ENCODE measurements around the gene MUC5B.
A peak's percentile ranks its signal among the peaks of the same experiment; 100 is the strongest.
"Not testable (repeated sequence)": the region's sequence is repeated elsewhere in the genome, so short reads cannot be mapped to it uniquely, and the experiment has no call there.

Gene MUC5B

DNA sequence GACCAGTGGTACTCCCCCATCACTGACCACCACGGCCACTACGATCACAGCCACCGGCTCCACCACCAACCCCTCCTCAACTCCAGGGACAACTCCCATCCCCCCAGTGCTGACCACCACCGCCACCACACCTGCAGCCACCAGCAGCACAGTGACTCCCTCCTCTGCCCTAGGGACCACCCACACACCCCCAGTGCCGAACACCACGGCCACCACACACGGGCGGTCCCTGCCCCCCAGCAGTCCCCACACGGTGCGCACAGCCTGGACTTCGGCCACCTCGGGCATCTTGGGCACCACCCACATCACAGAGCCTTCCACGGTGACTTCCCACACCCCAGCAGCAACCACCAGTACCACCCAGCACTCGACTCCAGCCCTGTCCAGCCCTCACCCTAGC lies 24.2 kb downstream of the MUC5B start:
- not testable (repeated sequence) for DNase-seq (ENCODE audit: low spot score)

DNA sequence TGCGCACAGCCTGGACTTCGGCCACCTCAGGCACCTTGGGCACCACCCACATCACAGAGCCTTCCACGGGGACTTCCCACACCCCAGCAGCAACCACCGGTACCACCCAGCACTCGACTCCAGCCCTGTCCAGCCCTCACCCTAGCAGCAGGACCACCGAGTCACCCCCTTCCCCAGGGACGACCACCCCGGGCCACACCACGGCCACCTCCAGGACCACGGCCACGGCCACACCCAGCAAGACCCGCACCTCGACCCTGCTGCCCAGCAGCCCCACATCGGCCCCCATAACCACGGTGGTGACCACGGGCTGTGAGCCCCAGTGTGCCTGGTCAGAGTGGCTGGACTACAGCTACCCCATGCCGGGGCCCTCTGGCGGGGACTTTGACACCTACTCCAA lies 26.1 kb downstream of the MUC5B start:
- DNase-seq (ENCODE audit: low spot score), result not testable (repeated sequence)

DNA sequence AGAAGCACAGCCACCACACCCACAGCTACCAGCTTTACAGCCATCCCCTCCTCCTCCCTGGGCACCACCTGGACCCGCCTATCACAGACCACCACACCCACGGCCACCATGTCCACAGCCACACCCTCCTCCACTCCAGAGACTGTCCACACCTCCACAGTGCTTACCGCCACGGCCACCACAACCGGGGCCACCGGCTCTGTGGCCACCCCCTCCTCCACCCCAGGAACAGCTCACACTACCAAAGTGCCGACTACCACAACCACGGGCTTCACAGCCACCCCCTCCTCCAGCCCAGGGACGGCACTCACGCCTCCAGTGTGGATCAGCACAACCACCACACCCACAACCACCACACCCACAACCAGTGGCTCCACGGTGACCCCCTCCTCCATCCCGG lies 27.5 kb downstream of the MUC5B start:
- not testable (repeated sequence) for DNase-seq (ENCODE audit: low spot score)

DNA sequence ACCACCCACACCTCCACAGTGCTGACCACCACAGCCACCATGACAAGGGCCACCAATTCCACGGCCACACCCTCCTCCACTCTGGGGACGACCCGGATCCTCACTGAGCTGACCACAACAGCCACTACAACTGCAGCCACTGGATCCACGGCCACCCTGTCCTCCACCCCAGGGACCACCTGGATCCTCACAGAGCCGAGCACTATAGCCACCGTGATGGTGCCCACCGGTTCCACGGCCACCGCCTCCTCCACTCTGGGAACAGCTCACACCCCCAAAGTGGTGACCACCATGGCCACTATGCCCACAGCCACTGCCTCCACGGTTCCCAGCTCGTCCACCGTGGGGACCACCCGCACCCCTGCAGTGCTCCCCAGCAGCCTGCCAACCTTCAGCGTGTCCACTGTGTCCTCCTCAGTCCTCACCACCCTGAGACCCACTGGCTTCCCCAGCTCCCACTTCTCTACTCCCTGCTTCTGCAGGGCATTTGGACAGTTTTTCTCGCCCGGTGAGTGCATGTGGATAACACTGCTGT lies 28.4 kb downstream of the MUC5B start:
- DNase-seq (ENCODE audit: low spot score), result no peak

DNA sequence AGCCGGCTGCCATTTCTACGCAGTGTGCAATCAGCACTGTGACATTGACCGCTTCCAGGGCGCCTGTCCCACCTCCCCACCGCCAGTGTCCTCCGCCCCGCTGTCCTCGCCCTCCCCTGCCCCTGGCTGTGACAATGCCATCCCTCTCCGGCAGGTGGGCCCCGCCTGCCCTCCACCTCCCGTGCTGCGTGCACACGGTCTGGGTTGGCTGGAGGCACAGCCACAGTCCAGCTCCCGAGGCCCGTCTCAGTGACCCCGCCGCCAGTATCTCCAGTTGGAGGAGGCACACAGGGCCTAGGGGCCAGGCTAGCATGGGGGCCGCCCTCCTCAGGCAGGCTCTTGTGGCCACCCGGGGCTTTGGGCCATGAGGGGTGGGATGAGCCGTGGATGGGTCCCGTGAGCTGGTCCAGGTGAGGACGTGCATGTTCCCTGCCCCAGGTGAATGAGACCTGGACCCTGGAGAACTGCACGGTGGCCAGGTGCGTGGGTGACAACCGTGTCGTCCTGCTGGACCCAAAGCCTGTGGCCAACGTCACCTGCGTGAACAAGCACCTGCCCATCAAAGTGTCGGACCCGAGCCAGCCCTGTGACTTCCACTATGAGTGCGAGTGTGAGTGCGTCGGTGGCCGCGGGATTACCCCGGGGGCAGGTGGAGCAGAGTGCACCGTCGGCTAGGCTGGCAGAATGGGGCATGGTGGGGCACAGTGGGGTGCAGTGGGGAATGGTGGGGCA lies 29.7 kb downstream of the MUC5B start:
- no peak for DNase-seq (ENCODE audit: low spot score)

DNA sequence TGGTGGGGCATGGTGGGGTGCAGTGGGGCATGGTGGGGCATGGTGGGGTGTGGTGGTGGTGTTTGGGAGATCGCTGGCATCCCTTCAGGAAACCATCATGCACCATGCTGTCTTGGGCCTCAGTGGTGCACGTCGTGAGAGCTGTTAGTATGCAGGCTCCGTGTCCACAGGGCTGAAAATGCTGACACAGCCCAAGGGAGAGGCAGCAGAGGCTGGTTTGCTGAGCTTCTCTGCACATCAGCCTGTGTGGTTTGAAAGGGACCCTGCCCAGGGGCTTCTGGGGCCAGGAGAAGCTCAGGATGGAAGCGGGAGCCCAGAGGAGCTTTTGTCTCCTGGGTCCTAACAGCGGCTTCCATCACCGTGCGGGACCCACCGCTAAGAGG lies 30.2 kb downstream of the MUC5B start:
- no peak for DNase-seq (ENCODE audit: low spot score)

DNA sequence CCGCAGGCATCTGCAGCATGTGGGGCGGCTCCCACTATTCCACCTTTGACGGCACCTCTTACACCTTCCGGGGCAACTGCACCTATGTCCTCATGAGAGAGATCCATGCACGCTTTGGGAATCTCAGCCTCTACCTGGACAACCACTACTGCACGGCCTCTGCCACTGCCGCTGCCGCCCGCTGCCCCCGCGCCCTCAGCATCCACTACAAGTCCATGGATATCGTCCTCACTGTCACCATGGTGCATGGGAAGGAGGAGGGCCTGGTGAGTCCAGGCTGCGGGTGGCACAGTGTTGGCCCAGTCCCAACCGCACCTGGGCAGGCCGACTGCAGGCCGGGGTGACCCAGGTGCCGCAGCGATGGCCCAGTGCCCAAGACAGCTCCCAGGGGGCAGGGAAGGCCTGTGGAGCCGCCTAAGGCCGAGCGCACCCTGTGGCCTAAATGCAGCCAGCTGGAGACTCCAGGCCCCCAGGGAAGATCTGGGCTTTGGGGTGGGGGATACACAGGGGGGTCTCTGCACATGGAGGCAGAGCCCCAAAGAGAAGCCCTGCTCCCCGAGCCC lies 31.3 kb downstream of the MUC5B start:
- no peak for DNase-seq (ENCODE audit: low spot score)

DNA sequence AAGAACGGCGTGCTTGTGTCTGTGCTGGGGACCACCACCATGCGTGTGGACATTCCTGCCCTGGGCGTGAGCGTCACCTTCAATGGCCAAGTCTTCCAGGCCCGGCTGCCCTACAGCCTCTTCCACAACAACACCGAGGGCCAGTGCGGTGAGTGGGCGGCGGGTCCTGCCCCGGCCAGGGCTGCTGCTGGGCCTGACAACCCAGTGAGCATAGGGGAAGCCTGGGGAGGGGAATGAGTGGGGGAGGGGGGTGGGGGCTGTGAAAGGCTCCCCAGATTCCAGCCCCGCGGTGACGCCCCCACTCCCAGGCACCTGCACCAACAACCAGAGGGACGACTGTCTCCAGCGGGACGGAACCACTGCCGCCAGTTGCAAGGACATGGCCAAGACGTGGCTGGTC lies 31.9 kb downstream of the MUC5B start:
- no peak for DNase-seq (ENCODE audit: low spot score)

DNA sequence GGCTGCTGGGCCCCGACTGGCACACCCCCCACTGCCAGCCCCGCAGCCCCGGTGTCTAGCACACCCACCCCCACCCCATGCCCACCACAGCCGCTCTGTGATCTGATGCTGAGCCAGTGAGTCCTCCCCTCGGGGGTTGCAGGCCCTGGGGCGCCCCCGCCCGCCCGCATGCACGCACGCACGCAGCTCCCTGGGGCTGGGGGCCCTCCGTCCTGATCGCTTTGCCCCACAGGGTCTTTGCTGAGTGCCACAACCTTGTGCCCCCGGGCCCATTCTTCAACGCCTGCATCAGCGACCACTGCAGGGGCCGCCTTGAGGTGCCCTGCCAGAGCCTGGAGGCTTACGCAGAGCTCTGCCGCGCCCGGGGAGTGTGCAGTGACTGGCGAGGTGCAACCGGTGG lies 32.3 kb downstream of the MUC5B start:
- DNase-seq (ENCODE audit: low spot score), result no peak

DNA sequence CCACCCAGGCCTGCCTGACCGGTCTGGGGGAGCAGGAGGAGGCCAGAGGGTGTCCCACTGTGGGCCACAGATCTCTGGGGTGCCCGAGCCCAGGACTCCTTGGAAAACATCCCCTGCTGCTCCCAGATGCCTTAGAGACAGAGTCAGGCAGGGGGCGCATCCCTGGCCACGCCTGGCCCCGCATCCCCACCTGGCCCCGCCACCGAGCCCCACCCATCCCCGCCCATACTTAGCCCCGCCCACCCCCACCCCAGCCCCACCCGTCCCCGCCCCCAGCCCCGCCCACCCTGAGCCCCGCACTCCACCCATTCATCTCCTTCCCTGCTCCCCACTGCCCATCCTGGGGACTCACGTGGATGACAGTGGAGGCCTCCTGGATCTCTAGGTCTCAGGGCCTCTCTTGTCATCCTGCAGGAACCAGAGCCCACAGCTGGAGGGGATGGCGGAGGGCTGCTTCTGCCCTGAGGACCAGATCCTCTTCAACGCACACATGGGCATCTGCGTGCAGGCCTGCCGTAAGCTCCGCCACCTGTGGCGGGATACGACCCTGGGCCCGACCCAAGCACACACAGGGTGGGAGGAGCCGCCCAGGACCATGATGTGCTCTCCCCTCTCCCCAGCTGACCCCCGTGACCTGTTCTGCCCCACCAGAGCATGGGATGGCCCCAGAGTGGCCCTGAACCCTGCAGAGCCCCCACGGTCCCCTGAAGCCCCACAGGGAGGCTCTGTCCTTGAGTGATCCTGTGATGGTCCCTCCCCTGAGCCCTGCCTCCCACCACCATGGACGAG lies 33.6 kb downstream of the MUC5B start:
- DNase-seq (ENCODE audit: low spot score), result no peak

DNA sequence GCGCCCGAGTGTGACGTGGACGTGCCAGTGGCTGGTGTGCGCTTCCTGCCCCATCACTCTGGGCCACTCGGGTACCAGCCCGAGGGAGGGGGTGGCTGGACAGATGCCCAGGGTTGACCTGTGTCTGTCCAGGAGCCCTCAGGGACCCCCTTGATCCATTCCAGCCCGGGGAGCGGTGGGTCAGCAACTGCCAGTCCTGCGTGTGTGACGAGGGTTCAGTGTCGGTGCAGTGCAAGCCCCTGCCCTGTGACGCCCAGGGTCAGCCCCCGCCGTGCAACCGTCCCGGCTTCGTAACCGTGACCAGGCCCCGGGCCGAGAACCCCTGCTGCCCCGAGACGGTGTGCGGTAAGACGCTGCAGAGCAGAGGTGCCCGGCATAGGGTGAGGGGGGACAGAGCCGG lies 34.5 kb downstream of the MUC5B start:
- DNase-seq (ENCODE audit: low spot score), result no peak

DNA sequence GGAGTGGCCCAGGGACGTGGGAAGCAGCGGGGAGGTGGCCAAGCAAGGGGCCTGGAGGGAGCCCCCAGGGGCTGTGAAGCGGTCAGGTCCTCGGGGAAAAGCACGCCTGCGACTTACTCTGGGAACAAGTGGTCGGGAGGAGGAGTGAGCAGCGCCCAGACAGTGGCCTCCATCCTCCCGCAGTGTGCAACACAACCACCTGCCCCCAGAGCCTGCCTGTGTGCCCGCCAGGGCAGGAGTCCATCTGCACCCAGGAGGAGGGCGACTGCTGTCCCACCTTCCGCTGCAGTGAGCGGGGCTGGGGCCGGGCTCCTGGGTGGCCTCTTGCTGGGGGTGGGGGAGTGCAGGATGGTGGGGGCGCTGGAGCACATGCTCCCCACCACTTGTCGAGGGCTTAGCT lies 35.0 kb downstream of the MUC5B start:
- no peak for DNase-seq (ENCODE audit: low spot score)

DNA sequence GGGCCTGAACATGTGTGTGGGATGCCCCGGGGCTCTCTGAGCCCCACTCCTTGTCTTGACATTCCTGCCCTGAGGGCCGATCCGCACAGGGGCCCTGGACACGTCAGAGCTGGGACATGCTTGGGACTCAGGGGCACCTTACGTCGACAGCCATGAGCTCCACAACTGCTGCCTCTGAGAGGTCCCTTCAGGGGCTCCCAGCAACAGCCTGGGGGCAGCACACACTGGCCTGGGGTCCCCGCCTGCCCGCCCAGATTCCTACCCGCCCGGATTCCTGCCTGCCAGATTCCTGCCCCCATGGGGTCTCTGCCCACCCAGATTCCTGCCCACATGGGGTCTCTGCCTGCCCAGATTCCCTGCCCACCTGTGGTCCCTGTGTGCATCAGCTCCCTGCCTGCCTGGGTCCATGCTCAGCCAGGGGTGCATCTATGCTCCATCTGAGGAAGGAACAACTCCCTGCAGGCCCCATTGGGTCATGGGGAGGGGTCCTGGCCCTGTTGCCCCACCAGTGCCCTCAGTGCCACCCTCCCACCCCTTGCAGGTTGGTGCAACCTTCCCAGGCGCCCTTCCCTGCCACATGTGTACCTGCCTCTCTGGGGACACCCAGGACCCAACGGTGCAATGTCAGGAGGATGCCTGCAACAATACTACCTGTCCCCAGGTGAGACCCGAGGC lies 35.7 kb downstream of the MUC5B start:
- no peak for DNase-seq (ENCODE audit: low spot score)

DNA sequence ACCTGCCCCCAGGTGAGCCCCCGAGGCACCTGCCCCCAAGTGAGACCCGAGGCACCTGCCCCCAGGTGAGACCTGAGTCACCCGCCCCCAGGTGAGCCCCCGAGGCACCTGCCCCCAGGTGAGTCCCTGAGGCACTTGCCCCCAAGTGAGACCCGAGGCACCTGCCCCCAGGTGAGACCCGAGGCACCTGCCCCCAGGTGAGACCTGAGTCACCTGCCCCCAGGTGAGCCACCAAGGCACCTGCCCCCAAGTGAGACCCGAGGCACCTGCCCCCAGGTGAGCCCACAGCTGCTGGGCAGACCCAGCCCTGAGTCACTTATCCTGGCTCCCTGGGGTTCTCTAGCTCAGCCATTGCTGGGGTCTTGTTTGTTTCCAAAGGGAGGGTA lies 36.2 kb downstream of the MUC5B start:
- no peak for DNase-seq (ENCODE audit: low spot score)

DNA sequence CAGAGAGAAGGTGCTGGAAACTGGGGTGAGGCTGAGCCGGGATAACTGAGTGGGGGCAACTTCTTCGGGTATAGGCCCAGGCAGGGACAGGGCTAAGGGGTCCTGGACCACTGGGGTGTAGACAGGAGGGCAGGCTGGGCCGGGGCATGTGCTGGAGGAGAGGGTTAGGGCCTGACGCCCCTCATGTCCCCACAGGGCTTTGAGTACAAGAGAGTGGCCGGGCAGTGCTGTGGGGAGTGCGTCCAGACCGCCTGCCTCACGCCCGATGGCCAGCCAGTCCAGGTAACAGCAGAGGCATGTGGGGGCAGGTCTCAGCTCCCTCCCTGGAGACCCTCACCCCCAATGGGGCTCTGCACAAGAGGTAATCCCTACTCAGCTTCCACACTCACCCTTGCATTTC lies 36.7 kb downstream of the MUC5B start:
- DNase-seq (ENCODE audit: low spot score), result no peak

DNA sequence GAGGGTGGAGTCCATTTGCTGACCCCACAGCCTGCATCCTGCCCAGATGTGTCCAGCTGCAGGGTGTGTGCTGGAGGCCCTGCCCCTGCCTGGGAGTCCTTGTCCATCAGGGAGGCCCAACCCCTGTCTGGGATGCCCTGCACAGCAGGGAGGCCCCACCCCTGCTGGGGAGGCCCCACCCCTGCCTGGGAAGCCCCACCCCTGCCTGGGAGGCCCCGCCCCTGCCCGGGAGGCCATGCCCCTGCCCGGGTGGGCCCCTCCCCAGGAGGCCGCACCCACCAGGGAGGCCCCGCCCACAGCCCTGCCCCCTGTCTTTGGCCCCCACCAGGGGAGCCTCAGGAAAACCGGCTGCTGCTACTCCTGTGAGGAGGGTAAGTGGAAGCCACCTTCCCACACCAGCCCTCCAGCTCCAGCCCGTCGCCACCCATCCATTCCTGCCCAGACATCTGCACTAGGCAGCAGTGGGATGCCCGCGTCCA lies 37.2 kb downstream of the MUC5B start:
- DNase-seq (ENCODE audit: low spot score), result no peak

DNA sequence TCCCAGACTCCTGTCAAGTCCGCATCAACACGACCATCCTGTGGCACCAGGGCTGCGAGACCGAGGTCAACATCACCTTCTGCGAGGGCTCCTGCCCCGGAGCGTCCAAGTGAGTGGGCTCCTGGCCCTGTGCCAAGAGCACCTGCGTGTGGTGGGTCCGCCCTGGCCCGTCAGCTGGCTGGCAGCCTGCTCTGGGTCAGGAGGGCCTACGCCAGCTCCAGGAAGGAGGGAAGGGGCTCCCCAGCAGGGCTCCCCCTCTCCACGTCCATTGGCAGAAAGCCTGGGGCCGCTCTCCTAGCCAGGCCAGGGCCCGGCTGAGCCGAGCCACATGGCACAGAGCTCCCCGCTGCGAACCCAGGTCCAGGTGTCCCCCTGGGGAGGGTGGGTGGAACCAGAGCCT lies 37.8 kb downstream of the MUC5B start:
- no peak for DNase-seq (ENCODE audit: low spot score)

DNA sequence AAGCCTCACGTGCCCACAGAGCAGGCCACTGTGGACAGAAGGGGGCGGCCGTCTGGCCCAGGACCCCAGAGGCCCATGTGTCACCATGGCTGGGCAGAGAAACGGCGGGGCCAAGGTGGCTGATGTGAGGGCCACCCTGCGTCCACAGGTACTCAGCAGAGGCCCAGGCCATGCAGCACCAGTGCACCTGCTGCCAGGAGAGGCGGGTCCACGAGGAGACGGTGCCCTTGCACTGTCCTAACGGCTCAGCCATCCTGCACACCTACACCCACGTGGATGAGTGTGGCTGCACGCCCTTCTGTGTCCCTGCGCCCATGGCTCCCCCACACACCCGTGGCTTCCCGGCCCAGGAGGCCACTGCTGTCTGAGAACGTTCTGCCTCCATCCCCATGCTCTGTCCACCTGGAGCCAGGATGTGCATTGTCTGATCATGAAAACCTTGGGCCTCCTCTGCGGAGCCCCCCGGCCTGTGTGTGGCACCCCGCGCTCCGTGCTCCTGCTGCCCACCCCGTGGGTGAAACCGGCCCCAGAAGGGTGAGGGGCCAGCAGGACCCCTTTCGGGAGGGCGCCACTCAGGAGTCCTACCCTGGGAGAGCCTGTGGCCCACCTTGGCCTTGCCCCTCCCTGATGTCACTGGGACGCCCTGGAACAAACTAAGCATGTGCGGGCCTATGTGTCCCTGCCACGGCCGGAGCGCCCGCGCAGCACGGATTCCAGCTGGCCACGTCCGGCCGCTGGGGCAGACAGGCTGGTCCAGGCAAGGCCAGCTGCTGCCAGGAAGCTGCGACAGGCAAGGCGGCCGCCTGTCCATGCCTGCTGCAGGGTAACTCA lies 38.6 kb downstream of the MUC5B start:
- DNase-seq (ENCODE audit: low spot score), result no peak

DNA sequence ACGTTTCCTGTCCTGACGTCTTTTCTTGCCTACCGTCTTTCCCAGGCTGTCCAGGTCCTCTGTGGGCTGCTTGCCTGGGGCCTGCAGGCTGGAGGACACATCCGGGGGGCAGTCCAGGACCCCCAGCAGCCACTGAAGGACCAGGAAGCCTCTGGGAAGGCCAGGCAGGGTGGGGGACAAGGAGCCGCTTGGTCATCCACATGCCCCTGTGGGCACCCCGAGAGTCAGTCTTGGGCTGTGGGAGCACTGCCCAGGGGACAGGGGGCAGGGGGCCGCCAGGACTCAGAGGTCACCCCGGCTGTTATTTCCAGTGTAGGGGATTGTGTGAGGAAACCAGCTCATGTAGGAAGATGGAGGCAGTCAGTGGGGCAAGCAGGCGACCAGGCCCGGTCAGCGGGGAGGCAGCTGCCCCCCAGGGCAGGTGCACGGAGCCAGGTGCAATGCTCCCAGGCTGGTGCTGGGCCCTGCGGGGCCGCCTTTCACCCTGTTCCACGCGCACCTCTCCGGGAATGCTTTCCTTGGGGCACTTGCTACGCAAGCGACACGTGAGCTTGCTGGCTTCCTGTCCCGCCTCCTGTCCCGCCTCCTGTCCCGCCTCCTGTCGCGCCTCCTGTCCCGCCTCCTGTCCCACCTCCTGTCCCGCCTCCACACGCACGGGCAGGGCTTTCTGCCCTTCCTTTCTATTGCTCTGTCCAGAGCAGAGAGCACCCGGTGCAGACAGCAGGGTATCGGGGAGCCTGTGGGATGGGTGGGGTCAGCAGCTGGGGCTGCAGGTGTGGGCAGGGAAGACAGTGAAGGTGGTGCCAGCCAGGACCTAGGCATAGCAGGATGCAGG lies 39.5 kb downstream of the MUC5B start:
- peak; percentile 68 for DNase-seq (ENCODE audit: low spot score)

DNA sequence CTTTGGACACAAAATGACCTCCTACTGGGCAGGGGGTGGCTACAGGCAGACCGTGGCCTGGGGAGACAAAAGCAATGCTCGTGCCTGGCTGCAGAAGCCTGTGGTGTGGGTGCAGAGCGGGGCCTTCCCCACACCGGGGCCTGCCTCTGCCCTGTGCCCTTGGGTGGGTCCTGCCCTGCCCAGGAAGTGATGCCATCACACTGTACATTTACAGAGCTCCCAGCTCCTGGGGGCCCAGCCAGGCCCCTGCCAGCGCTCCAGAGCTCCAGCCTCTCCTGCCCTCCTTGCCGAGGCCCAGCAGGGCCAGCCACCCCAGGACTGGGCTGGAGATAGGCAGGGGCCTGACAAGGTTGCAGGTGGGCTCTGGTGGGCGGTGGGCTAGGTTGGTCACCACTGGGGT lies 40.1 kb downstream of the MUC5B start:
- no peak for DNase-seq (ENCODE audit: low spot score)

DNA sequence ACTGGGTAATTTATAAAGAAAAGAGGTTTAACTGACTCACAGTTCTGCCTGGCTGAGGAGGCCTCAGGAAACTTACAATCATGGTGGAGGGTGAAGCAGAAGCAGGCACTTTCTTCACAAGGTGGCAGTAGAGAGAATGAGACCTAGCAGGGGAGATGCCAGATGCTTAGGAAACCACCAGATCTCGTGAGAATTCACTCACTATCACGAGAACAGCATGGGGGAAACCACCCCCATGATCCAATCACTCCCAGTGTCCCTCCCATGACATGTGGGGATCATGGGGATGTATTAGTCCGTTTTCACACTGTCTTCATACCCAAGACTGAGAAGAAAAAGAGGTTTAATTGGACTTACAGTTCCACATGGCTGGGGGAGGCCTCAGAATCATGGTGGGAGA lies 41.6 kb downstream of the MUC5B start:
- DNase-seq (ENCODE audit: low spot score), result not testable (repeated sequence)
